Activated CD8-positive, alpha-beta memory T cell treated with anti-CD3 and anti-CD28 coated beads for 36 hours (primary cell): ENCODE results near the gene CD37. TPM values are rescaled to one million over a fixed set of nuclear protein-coding genes. Genes with fewer than 3 reads are reported as not detected.
"Not testable (repeated sequence)": the region's sequence is repeated elsewhere in the genome, so short reads cannot be mapped to it uniquely, and the experiment has no call there.

Experiments used
- CTCF ChIA-PET: fragments of 350-600 bp; sonication (Branson Sonifier 250); formaldehyde crosslinking; loops from one replicate; lab custom pipeline; 2021; ENCODE audit warnings: antibody characterized with exemption; lab: Charles Lee
- POLR2A ChIA-PET: fragments of 350-600 bp; sonication (Branson Sonifier 250); formaldehyde crosslinking; loops from one replicate; lab custom pipeline; 2021; ENCODE audit warnings: antibody characterized with exemption; lab: Charles Lee
- total RNA-seq, 2 experiments: library from RNA; stranded (reverse); gene quantifications; one replicate each; pipeline ENCODE4 v1.2.3, GENCODE V29; 2021

The CD37 gene, protein sequence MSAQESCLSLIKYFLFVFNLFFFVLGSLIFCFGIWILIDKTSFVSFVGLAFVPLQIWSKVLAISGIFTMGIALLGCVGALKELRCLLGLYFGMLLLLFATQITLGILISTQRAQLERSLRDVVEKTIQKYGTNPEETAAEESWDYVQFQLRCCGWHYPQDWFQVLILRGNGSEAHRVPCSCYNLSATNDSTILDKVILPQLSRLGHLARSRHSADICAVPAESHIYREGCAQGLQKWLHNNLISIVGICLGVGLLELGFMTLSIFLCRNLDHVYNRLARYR
- total RNA-seq, result 100 to 1,000 TPM; 101 to 102 TPM

DNA sequence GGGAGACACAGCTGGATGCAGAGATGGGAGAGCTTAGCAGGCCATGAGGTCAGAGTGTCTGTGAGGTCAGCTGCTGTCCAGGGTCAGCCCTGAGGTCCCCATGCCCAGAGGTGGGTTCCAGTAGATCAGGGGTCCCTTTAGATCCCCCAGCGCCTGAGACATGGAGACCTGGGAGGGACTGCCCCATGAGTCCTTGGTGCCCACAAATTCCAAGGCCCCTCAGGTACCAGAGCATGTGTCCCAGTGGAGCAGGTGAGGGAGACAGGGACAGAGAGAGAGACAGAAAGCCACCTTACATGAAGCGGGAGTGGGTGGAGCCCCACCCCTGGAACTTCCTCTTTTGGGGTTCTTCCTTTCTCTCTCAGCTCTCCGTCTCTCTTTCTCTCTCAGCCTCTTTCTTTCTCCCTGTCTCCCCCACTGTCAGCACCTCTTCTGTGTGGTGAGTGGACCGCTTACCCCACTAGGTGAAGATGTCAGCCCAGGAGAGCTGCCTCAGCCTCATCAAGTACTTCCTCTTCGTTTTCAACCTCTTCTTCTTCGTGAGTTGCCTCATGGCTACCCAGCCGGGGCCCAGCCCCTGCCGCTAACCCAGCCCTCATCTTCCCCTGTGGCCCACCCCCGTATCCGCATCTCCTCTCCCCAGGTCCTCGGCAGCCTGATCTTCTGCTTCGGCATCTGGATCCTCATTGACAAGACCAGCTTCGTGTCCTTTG, at the start of gene CD37:
TSS of gene CD37 (plus strand) at position 336 of the 713 bp plus-strand sequence. CDS start at position 471, 135 bp downstream.
- CTCF ChIA-PET, result no interaction called here
- POLR2A ChIA-PET, result interaction anchor here (0.6 kb wide), 3 partner anchors 42 to 432 kb away, joined by 3 to 6 read pairs (median 4); partner anchors contain the start of gene AP2A1

DNA sequence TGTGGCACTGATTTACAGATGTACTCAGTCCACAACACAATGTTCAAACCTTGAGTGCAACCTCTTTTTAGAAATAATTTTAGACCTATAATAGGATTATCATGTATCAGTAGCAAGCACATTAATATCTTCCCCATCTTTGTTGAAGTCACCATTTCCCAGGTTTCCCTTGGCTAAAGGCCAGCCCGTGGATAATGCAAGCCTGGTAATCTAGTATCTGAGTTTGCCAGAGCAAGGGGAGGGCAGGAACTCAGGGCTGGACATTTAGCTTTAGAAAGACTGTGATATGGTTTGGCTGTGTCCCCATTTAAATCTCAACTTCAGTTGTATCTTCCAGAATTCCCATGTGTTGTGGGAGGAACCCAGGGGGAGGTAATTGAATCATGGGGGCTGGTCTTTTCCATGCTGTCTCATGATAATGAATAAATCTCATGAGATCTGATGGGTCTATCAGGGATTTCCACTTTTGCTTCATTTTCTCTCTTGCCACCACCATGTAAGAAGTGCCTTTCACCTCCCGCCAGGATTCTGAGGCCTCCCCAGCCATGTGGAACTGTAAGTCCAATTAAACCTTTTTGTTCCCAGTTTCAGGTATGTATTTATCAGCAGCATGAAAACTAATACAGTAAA, 48.0 kb upstream of the CD37 start:
- CTCF ChIA-PET, result interaction anchor here (1.0 kb wide), 1 partner anchor 14 kb away, joined by 3 read pairs; no protein-coding TSS in a partner anchor
- POLR2A ChIA-PET, result no interaction called here

DNA sequence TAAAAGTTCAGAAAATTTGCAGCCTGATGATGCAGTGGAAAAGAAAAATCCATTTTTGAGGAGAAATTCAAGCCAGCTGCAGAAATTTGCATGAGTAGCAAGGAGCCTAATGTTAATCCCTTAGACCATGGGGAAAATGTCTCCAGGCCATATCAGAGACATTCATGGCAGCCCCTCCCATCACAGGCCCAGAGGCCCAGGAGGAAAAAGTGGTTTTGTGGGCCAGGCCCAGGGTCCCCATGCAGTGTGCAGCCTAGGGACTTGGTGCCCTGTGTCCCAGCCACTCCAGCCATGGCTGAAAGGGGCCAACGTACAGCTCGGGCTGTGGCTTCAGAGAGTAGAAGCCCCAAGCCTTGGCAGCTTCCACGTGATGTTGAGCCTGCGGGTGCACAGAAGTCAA, 47.0 kb upstream of the CD37 start:
- POLR2A ChIA-PET, CTCF ChIA-PET: not testable (repeated sequence)

DNA sequence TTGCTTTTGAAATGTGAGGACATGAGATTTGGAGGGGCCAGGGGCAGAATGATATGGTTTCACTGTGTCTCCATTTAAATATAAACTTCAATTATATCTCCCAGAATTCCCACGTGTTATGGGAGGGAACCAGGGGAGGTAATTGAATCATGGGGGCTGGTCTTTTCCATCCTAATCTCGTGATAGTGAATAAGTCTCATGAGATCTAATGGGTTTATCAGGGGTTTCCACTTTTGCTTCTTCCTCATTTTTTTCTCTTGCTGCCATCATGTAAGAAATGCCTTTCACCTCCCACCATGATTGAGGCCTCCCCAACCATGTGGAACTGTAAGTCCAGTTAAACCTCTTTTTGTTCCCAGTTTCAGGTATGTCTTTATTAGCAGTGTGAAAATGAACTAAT, 45.9 kb upstream of the CD37 start:
- POLR2A ChIA-PET, result not testable (repeated sequence)
- CTCF ChIA-PET, result interaction anchor here (0.6 kb wide), 1 partner anchor 1170 kb away, joined by 4 read pairs; no protein-coding TSS in a partner anchor

DNA sequence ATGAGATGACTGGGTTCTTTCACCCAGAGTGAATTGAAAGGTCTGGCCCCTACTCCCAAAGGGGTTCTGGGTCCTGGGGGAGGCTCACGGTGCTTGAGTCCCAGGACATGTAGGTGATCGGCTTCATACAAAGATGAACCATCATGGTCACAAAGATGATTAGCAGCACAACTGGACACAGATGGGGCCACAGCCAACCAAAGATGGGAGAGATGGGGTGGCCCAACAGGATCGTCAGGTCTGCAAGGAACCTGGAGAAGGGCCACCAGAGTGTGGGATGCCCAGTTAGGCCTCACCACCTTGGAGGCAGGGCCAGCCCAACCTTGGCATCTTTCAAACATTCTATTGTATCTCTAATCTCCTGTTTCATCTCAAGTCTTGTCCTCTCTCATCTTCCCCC, 44.7 kb upstream of the CD37 start:
- ChIA-PET CTCF (no interaction called here), POLR2A (no interaction called here)

- POLR2A ChIA-PET, result no interaction called here
- CTCF ChIA-PET, result interaction anchor here (0.5 to 1.3 kb wide), 2 partner anchors 68 to 90 kb away, joined by 3 to 5 read pairs; no protein-coding TSS in a partner anchor
These were observed 40.8 kb upstream of the CD37 start for GRCh38 chr19:49294401-49294800.

- POLR2A ChIA-PET, result no interaction called here
- CTCF ChIA-PET, result no interaction called here
These were observed 39.9 kb upstream of the CD37 start for GRCh38 chr19:49295208-49295880.

DNA sequence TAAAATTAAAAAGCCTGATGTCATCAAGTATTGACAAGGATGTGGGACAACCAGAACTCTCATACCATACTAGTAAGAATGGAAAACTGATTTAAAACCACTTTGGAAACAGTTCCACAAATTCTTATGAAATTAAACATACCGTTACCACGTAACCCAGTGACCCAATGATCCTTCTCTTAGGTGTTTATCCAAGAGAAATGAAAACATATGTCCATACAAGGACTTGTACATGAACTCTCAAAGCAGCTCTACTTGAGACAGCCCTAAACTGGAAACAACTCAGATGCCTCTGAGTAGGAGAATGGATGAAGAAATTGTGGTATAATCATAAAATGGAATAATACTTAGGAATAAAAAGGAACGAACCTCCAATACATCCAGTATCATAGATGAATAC, 37.8 kb upstream of the CD37 start:
- POLR2A ChIA-PET, result no interaction called here
- CTCF ChIA-PET, result no interaction called here

- POLR2A ChIA-PET, CTCF ChIA-PET: not testable (repeated sequence)
These were observed 36.6 kb upstream of the CD37 start for GRCh38 chr19:49298653-49299052.

DNA sequence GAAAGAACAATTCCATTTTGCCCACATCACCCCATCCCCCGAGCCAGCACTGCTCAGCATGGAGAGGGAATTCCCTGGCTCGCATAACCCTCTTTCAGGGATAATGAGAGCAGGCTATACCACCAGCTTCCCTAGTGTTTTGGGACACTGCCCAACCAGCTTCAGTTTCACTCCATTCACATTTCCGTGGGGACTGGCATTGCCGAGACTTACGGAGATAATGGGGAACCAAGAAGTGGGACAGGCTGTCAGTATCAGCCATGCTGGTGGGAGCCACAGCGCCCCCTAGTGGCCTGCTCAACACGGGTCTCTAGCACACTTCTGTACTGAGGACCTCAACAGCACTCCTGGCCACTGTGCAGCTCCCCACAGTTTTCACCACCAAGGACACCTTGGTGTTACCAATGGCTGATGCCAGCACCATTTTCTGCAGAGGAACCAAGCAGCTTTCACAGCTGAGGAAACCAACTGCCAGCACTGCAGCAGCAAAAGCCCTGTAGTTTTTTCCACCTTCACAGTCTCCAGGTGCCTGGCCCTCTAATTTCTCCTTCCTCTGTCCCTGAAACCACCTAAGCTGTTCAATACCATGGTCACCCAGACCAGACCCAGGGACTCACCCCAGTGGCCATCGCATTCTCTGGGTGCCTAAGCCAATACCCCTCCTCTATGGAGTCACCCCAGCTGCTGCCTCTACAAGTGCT, 33.9 kb upstream of the CD37 start:
- ChIA-PET CTCF (interaction anchor here (0.6 to 2.4 kb wide), 15 partner anchors 9 to 322 kb away, joined by 3 to 8 read pairs (median 4); no protein-coding TSS in a partner anchor), POLR2A (interaction anchor here (0.6 kb wide), 1 partner anchor 610 kb away, joined by 7 read pairs; no protein-coding TSS in a partner anchor)

GRCh38 chr19:49301866-49302252, 33.3 kb upstream of the CD37 start:
- POLR2A ChIA-PET, result no interaction called here
- CTCF ChIA-PET, result interaction anchor here (0.6 to 2.4 kb wide), 11 partner anchors 9 to 323 kb away, joined by 3 to 8 read pairs (median 4); no protein-coding TSS in a partner anchor

DNA sequence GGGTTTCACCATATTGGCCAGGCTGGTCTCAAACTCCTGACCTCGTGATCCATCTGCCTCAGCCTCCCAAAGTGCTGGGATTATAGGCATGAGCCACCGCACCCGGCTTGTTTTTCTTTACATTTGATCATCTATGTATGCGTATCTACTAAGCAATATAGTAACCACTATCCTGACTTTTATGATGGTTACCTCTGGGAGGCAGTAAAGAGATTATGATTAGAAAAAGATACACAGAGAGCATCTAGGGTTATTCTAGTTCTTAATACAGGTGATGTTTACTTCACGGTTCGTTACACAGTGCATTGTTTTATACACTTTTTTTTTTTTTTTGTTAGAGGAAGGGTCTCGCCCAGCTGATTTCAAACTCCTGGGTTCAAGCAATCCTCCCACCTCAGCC, 28.5 kb upstream of the CD37 start:
- CTCF ChIA-PET, POLR2A ChIA-PET: not testable (repeated sequence)

GRCh38 chr19:49309087-49309486, 26.1 kb upstream of the CD37 start:
- CTCF ChIA-PET, result no interaction called here
- POLR2A ChIA-PET, result no interaction called here

- ChIA-PET POLR2A (no interaction called here), CTCF (interaction anchor here (1.0 kb wide), 1 partner anchor 182 kb away, joined by 3 read pairs; no protein-coding TSS in a partner anchor)
These were observed 20.1 kb upstream of the CD37 start for GRCh38 chr19:49315111-49315510.

GRCh38 chr19:49316284-49316683, 18.9 kb upstream of the CD37 start:
- POLR2A ChIA-PET, result no interaction called here

GRCh38 chr19:49318296-49318695, 16.9 kb upstream of the CD37 start:
- ChIA-PET CTCF (interaction anchor here (0.7 to 1.6 kb wide), 4 partner anchors 13 to 505 kb away, joined by 3 to 4 read pairs (median 4); no protein-coding TSS in a partner anchor), POLR2A (no interaction called here)

More at GRCh38 chr19:49316284-49316683, 18.9 kb upstream of the CD37 start:
- CTCF ChIA-PET, result interaction anchor here (0.6 kb wide), 1 partner anchor 129 kb away, joined by 3 read pairs; no protein-coding TSS in a partner anchor

DNA sequence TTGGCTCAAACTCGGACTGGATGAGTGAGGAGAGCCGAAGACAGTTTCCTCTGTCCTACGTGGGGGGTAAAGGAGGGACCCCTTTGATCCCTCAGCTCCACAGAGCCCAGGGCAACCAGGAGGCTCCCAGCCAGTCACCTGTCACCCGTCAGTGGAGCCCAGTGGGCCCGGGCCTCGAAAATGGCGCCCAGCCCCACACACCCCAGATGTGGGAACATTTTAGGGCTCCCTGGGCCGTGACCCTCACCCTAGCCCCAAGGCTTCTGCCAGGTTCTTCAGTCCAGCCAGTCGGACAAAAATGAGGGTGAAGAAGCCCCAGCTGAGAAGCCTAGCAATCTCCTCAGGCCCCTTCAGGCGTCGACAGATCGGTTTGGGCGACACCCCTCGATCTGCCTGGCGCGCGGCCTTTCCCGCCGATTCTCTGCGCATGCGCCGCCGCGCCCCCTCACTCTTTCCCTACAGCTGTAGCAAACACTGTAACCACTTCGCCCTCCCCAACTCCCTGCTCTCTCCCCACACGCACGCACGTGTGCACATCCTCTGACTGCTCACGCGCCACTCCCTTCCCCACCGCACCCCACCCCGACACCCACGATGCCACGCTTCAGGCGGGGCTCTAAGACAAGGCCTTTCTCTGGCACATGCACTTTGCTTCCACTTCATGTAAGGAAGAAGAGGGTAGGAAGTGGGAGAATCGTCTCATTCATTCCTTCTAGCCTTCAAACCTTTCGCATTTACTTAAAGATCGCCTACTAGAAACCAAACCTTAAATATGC, 10.2 kb upstream of the CD37 start, which contains the start of gene SLC6A16:
TSS of gene SLC6A16 (minus strand) at position 391 of the 776 bp plus-strand sequence. CDS start 13,844 bp downstream, outside the sequence.
- ChIA-PET CTCF (interaction anchor here (1.2 to 1.4 kb wide), 2 partner anchors 23 to 24 kb away, joined by 3 to 4 read pairs; no protein-coding TSS in a partner anchor), POLR2A (no interaction called here)
